Astrocyte of the cerebellum (primary cell): ENCODE data around the gene XKR8.

Experiments used
- DNase-seq: peaks from one replicate; pipeline ENCODE4 v3.0.0-alpha.2; 2011; ENCODE audit warnings: low read depth
- H3K4me3 ChIP-seq: 2 replicates; pipeline ENCODE4 v1.5.1; 2011; ENCODE audit warnings: mild to moderate bottlenecking, low read depth, low read length, moderate library complexity
- in situ Hi-C: cut with HindIII; loops from 2 replicates; pipeline ENCODE4 v1.10.0; 2017; ENCODE audit warnings: low sequenced_read_pairs
- TF ChIP-seq, protein P1 (sequence below): IDR thresholded peaks from 2 replicates; pipeline ENCODE4 v1.5.1; 2012; ENCODE audit warnings: low read length, low read depth, moderate library complexity, mild to moderate bottlenecking; ENCODE audit errors: missing control alignments

The XKR8 gene

DNA sequence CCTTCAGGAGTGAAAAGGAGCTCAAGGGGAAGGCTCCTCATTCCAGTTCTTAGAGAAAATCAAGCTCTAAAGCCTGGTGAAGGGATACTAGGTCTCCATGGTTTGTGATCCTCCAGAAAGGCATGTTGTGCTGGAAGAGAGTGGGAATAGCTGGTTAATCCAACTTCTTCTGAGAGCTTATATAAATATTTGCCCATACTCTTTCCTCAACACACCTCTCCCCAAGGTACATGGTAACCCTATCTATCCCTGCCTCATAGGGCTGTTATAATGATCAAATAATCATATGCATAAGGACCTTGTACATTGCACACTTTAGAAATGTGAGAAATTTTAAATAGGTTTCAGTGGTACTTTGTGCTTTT, 14.6 kb downstream of the XKR8 start:
- H3K4me3 ChIP-seq = no peak overlapping the region
- DNase-seq = no peak
- in situ Hi-C loops = no loop called here
- TF ChIP-seq, protein P1, sequence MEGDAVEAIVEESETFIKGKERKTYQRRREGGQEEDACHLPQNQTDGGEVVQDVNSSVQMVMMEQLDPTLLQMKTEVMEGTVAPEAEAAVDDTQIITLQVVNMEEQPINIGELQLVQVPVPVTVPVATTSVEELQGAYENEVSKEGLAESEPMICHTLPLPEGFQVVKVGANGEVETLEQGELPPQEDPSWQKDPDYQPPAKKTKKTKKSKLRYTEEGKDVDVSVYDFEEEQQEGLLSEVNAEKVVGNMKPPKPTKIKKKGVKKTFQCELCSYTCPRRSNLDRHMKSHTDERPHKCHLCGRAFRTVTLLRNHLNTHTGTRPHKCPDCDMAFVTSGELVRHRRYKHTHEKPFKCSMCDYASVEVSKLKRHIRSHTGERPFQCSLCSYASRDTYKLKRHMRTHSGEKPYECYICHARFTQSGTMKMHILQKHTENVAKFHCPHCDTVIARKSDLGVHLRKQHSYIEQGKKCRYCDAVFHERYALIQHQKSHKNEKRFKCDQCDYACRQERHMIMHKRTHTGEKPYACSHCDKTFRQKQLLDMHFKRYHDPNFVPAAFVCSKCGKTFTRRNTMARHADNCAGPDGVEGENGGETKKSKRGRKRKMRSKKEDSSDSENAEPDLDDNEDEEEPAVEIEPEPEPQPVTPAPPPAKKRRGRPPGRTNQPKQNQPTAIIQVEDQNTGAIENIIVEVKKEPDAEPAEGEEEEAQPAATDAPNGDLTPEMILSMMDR = no peak

DNA sequence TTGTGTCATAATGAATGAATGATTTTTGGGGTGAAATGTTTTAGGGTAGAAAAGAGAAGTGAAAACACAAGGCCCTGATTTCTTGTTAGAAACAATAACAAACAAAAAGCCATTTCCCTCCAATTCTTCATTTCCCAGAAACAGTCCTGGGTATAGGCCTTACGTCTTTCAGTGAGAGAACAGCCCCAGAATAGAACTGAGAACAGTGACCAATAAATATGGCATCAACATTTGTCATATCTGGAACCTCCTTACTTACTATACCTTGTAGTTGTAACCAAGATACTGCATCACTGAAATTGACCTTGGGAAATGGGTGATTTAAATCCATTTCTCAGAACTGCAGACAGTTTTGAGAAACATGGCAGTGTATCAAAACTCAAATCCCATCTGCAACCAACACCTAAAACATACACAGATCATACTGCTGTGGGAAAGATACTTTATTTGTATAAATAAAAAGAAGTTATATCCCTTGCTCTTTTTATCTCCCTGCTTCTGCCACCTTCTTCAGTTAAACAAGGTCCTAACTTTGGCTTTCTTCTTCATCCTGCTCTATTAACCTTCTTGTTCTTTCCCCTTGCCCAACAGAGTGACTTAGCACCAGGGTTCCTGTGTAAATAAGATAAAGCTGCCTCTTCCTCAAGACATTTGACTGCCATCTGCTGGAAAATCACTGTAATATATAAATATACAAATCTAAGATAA, 19.5 kb downstream of the XKR8 start:
- TF ChIP-seq, protein P1 = peak; percentile 48
- peak; percentile 48 for DNase-seq
- H3K4me3 ChIP-seq = no peak overlapping the region
- in situ Hi-C loops = no loop called here

- TF ChIP-seq, protein P1 = no peak
- H3K4me3 ChIP-seq = no peak overlapping the region
- in situ Hi-C loops = no loop called here
- no peak for DNase-seq
These were observed 20.1 kb downstream of the XKR8 start for GRCh38 chr1:27979859-27980201.

GRCh38 chr1:27980216-27980845, 20.6 kb downstream of the XKR8 start:
- no peak overlapping the region for H3K4me3 ChIP-seq
- TF ChIP-seq, protein P1 = no peak
- in situ Hi-C loops = no loop called here
- no peak for DNase-seq

DNA sequence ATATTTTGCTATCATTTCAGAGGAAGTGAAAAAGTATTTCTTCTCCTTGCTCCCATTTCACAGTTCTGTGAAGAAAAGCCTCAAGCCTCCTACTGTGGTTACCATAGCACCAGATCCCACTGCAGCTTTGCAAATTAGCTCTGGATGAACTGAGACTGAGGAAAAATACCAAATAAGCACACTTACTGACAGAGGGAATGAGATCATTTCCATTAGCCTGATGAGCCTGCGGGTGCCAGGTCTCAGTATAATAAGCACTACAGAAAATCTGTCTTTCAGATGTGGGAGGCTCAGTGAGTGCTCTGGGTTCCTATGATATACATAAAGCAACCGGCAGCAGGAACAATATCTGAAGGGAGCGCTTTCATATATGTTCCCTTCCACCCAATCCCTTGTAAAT, 21.4 kb downstream of the XKR8 start:
- no peak overlapping the region for H3K4me3 ChIP-seq
- in situ Hi-C loops = no loop called here
- TF ChIP-seq, protein P1 = no peak
- no peak for DNase-seq

DNA sequence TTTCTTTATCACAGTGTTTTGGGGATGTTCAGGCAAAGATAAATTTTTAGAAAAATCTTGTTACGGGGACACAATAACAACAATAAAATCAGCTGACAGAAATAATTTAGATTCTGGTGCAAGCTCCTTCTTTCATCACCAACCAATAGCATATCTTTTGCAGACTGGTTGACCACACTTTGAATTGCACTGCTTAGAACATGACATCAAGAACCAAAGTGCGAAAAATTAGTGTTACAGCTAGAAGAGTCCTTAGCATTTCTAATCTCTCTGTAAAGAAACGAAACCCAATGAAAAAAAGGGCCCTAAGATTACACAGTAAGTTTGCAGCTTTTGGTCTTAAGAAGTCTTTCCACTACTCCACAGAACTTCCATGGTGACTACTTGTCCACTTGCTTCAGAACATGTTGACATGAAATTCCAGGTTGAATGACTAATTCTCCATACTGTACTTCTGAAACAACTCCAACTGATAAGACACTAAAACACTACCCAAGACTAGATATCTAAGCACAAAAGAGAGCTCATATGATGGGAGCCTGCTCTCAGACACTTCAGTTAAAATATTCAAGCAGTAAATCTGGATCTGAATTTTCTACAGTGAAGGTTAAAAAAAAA, 31.3 kb downstream of the XKR8 start:
- H3K4me3 ChIP-seq = no peak overlapping the region
- no peak for DNase-seq
- TF ChIP-seq, protein P1 = no peak
- in situ Hi-C loops = no loop called here
